HG02588 (cell line): ENCODE data around the gene ODAD3.
"Not testable (repeated sequence)": the region's sequence is repeated elsewhere in the genome, so short reads cannot be mapped to it uniquely, and the experiment has no call there.

Experiments
- ATAC-seq: cut with Tn5 transposase; IDR thresholded peaks from one replicate; pipeline ENCODE4 v1.9.1; 2021; ENCODE audit warnings: mild to moderate bottlenecking, moderate library complexity; ENCODE audit not compliant: unreplicated experiment

Gene ODAD3

DNA sequence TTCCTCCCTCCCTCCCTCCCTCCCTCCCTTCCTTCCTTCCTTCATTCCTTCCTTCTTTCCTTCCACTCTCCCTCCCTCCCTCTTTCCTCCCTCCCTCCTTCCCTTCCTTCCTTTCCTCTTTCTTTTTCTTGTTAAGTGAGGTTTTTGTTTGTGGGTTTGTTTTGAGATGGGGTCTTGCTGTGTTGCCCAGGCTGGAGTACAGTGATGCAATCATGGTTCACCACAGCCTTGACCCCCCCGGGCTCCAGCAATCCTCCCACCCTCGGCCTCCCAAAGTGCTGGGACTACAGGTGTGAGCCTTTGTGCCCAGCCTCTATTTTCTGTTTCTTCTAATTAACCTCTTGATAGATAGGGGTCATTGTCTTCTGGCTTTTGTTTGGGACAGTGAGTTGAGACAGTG, 26.5 kb upstream of the ODAD3 start:
- no peak for ATAC-seq

DNA sequence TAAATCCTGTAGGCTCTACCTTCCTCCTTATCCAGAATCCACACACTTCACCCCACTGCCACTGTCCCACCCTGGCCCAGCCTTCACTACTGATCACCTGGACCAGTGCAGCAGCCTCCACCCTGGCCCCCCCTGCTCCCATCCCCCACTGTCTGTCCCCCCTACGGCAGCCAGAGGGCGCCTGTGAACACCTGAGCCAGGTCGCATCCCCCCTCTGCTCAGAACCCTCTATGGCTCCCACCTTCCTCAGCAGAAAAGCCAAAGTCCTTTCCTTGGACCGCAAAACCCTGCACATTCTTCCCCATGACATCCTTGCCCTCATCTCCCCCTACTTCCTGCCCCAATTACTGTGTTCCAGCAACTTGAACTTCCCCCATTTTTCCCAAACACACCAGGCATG, 25.3 kb upstream of the ODAD3 start:
- ATAC-seq: no peak

DNA sequence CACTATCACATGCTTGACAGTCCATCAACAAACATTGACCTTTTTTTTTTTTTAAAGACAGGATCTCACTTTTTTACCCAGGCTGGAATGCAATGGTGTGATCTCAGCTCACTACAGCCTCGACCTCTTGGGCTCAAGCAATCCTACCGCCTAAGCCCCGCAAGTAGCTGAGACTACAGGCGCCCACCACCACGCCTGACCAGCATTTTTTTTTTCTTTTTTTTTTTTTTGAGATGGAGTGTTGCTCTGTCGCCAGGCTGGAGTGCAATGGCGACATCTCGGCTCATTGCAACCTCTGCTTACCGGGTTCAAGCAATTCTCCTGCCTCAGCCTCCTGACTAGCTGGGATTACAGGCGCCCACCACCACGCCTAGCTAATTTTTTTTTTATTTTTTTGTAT, 24.0 kb upstream of the ODAD3 start:
- ATAC-seq: not testable (repeated sequence)

- ATAC-seq: no peak
These were observed 23.4 kb upstream of the ODAD3 start for GRCh38 chr19:11458236-11458900.

GRCh38 chr19:11457831-11458230, 22.9 kb upstream of the ODAD3 start:
- ATAC-seq: no peak

GRCh38 chr19:11457115-11457514, 22.2 kb upstream of the ODAD3 start:
- no peak for ATAC-seq

- no peak for ATAC-seq
These were observed 21.7 kb upstream of the ODAD3 start for GRCh38 chr19:11456659-11457058.

DNA sequence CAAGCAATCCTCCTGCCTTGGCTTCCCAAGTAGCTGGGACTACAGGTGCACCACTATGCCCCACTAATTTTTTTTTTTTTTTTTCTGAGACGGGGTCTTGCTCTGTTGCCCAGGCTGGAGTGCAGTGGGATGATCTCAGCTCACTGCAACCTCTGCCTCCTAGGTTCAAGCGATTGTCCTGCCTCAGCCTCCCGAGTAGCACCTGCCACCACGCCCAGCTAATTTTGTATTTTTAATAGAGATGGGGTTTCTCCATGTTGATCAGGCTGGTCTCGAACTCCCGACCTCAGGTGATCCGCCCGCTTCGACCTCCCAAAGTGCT, 20.3 kb upstream of the ODAD3 start:
- ATAC-seq: not testable (repeated sequence)

DNA sequence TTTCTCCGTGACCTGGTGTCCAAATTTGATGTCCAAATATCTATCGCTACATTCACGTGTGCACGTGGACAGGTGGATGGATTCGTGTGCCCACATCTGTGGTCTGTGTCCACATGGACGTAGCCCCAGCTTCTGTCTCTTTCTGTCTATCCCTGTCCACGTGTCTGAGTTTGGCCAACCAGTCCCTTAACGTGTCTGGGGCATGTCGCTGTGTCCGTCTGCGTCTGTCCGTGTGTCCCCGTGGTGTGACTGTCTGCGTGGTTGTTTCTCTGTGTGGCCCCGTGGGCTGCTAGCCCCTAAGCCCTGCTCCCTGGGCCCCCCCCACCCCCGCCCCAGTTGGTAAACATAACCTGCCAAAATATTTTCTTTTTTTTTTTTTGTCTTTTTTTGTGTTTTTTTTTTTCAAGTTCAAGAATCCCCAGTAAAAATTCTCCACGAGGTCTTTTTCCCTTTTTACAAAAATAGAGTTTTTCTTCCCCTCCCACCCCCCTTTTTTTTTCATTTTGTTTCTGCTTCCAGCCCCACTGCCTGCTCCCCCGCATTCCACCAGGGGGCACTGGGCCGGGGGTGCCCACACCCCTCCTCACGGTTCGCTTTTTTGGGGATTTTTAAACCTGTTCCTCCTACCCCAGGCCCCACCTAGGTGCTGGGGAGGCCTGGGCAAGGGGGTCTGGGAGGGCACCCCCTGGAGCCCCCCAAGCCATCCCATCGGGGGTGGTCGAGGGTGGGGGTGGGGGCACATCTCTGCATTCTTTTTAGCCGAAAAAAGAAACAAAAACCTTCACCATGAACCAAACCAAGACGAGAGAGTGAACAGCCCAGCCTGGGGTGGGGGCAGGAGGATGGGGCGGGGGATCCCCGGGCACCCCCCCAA, 18.8 kb upstream of the ODAD3 start:
- no peak for ATAC-seq

- no peak for ATAC-seq
These were observed 17.8 kb upstream of the ODAD3 start for GRCh38 chr19:11452620-11453310.

DNA sequence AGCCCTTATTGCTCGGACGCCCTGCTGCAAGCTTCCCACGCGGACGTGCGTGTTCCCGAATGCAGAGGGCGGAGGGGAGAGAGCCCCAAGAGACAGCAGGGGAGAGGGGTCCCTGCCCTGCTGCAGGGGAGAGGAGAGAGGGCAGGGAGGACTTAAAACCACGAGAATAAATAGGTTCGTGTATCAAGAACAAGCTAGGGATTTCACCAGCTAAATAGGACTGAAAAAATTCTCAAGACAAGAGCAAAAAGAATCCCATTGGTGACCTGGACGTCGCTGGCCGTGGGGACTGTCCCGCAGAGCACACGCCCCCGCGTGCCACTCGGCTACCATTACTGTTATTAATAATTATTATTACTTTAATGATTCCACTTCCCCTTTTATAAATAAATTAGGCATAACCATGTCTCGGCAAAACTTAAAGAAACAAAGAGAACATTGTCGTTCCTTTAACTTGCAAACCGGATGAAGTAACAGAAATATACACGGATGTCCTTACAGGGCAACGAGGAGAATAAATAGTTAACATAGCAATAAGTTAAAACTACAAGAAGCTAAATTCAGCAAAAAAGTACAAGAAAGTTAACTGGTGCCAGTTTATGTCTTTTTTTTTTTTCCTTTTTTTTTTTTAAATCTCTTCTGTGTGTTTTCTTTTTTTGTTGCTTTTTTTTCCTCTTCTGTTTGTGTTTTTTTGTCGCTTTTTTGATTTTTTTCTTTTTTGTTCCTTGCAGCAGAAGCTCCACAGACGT, 17.1 kb upstream of the ODAD3 start:
- ATAC-seq: no peak

GRCh38 chr19:11451327-11451870, 16.5 kb upstream of the ODAD3 start:
- no peak for ATAC-seq

GRCh38 chr19:11450570-11451326, 15.8 kb upstream of the ODAD3 start:
- ATAC-seq: no peak

DNA sequence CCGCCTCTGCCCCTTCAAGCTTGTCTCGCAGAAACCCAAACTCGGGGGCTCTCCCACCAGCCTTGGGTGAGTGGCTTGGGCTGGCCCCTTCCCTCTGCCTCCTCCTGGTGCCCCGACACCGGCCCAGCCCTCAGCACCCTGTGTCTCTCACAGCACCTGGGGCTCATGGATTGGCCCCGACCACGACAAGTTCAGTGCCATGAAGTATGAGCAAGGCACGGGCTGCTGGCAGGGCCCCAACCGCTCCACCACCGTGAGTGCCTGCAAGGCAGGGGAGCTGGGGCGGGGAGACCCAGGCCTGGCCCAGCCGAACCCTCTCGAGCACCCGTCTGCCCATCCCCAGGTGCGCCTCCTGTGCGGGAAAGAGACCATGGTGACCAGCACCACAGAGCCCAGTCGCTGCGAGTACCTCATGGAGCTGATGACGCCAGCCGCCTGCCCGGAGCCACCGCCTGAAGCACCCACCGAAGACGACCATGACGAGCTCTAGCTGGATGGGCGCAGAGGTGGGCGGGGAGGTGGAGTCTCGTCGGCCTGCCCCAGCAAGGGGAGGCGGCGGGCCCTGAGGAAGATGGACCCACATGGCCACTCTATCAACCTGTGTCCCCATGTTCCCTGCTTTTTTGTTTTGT, 14.1 kb upstream of the ODAD3 start:
- no peak for ATAC-seq

DNA sequence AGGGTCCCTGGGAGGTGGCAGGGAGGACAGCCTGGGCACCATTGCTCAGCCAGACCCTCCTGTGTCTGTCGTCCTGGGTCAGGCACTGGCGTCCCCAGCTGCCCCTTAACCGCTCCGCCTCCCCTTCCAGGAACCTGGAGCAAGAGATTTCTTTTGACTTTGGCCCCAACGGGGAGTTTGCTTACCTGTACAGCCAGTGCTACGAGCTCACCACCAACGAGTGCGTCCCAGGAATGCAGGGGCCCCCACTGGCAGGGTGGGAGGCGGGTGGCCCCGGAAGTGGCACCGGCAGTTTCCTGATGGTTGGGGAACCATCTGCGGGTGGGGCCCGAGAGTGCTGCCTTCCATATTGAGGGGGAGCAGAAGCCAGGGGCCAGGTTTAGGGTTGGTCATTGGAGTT, 13.5 kb upstream of the ODAD3 start:
- no peak for ATAC-seq

DNA sequence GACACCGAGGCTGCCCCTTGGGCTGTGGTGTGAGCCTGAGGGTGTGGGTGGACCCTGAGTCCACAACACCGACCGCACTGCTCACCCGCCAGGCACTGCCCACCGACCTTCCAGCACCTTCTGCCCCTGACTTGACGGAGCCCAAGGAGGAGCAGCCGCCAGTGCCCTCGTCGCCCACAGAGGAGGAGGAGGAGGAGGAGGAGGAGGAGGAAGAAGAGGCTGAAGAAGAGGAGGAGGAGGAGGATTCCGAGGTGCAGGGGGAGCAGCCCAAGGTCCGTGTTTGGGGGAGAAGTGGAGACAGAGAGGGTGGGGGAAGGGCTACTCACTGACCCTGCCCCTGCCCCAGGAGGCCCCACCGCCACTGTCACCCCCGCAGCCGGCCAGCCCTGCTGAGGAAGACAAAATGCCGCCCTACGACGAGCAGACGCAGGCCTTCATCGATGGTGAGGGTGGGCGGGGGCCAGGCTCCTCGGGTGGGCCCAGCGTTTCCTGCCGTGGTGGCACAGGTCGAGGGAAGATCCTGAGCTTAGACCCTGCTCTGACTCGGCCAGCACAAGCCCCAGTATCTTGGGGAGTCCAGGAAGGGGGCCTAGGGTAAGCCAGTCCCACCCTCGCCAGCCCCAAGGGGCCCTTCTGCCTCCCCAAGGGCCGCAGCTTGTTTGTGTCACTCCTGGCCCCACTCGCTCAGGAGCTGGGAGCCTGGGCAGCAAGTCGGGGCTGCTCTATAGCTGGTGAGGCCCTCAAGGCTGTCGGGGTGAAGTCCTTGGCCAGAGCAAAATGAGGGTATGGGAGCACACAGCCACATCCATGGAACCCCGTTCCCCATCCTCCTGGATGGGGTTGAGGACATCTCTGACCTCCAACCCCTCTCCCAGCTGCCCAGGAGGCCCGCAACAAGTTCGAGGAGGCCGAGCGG, 12.7 kb upstream of the ODAD3 start:
- ATAC-seq: no peak

- no peak for ATAC-seq
These were observed 11.9 kb upstream of the ODAD3 start for GRCh38 chr19:11446652-11447301.

DNA sequence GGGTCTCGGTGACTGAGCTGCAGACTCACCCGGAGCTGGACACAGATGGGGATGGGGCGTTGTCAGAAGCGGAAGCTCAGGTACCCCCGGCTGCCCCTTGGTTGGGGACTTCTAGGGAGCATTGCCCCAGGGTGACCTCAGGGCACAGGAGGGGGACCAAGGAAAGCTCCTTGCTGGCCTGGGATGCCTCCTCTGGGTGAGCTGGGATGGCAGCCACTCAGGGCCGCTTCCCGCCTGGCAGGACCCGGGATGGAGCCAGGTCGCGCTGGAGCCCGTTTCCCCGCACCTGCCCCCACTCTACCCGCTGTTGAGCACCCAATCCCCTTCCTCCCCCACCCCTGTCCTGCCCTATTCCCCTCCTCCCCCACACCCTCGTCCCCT, 11.3 kb upstream of the ODAD3 start:
- no peak for ATAC-seq
